ENCODE data around the gene RPUSD4. TPM values are rescaled to one million over a fixed set of nuclear protein-coding genes. Genes with fewer than 3 reads are reported as not detected.

RPUSD4 gene
- total and polyA plus RNA-seq, 10 of the 15 experiments (the other 5 are each of a cell fraction or from before 2014, with no cell fraction given): 24.5 to 47.6 (median 31.7) TPM

- TF ChIP-seq CUX1 (IDR thresholded peaks at IDR 0.05; ENCODE audit: insufficient replicate concordance, low read depth, low read length): no peak
- no peak for TF ChIP-seq EGR1 (IDR thresholded peaks at IDR 0.05; ENCODE audit: borderline replicate concordance in 1 of 2, low read depth in 2 of 2, low read length in 2 of 2)
Observed at GRCh38 chr11:126205359-126205758, 6.1 kb downstream of the RPUSD4 start (continued).

DNA sequence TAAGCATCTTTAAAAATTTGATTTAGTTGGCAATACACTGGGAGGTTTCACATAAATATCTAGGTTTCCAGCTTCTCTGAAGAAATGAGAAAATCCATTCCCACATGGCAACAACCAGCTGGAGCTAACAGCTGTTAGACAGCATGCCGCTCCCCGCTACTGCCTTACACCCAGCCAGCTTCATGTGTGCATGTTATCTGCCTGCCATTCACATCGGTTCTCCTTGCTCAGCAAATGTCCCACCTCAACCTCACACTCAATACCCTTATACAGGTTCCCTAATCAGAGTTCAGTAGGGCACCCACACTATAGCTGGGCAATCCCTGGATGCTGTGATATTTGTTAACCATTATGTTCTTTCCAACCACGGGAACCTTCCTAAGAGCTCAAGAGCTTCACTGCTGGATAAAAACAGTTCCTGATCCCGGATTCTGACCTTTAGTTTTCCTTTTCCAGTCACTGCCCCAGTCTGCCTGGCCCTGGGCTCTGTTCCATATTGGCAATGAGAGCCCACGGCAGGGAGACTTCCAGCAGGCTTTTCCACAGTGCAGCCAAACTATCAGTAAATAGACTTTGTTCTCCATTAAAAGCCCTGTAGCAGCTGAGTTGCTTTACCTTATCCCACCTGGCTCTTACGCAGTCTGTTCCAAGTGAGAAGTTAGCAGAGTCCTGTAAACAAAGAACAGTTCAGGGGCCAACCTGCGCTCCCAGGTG lies 8.6 kb downstream of the RPUSD4 start:
- no peak for ATAC-seq
- Histone ChIP-seq H3K4me2 (ENCODE audit: control insufficient read depth, insufficient read depth) (no peak overlapping the region), H3K9ac (ENCODE audit: control insufficient read depth, insufficient read depth, low read length) (no peak overlapping the region), H4K20me1 (ENCODE audit: control insufficient read depth, insufficient read depth) (no peaks in the 10 kb centered on the region), H3K4me3 (no peak overlapping the region), H3K27me3 (replicated peaks in 1 of 2; ENCODE audit: control insufficient read depth in 2 of 2, insufficient read depth in 2 of 2, low read length in 1 of 2) (no peaks in the 10 kb centered on the region), H3K27ac (ENCODE audit: control insufficient read depth, insufficient read depth) (no peak overlapping the region), H3K79me2 (ENCODE audit: control insufficient read depth, insufficient read depth, low read length) (no peaks in the 10 kb centered on the region), H3K36me3 (ENCODE audit: control insufficient read depth in 2 of 2, insufficient read depth in 2 of 2, low read length in 1 of 2) (peaks cover 21 to 23% of the 10 kb centered on the region in 2 experiments), H3K4me1 (ENCODE audit: control insufficient read depth, insufficient read depth, low read length) (no peaks in the 10 kb centered on the region), H3K9me3 (replicated peaks; ENCODE audit: control insufficient read depth, insufficient read depth, low read length) (no peaks in the 10 kb centered on the region; the same call in 2 of the 3 replicates), H2AFZ (ENCODE audit: control insufficient read depth, low read depth, low read length) (no peak overlapping the region)
- ChIA-PET CTCF (interaction anchor here (1.6 kb wide), 1 partner anchor 9 kb away, joined by 4 read pairs; no protein-coding TSS in a partner anchor), SMC1A (ENCODE audit: uncharacterized antibody, unreplicated experiment) (no interaction called here), RAD21 (ENCODE audit: unreplicated experiment) (interaction anchor here (0.6 kb wide), 1 partner anchor 9 kb away, joined by 3 read pairs; no protein-coding TSS in a partner anchor), POLR2A (no interaction called here)
- WGBS (ENCODE audit: insufficient coverage, insufficient replicate concordance, low lambda C conversion rate, missing lambda C conversion rate): 90% methylated on average over 8 of the region's 8 CpGs
- intact Hi-C loops (cut with micrococcal nuclease; ENCODE audit: unreplicated experiment): no loop called here
- TSS peak; percentile 14 for BruUV-seq (replicated peaks)
- no peak for FAIRE-seq
- no peak for DNase-seq (ENCODE audit: low read depth, low spot score)
- in situ Hi-C loops (cut with MboI): no loop called here
- TF ChIP-seq ZNF622 (IDR thresholded peaks at IDR 0.05): no peak
- no peak for TF ChIP-seq YY1 (IDR thresholded peaks at IDR 0.05; ENCODE audit: low read depth, low read length)
- TF ChIP-seq, protein P1, sequence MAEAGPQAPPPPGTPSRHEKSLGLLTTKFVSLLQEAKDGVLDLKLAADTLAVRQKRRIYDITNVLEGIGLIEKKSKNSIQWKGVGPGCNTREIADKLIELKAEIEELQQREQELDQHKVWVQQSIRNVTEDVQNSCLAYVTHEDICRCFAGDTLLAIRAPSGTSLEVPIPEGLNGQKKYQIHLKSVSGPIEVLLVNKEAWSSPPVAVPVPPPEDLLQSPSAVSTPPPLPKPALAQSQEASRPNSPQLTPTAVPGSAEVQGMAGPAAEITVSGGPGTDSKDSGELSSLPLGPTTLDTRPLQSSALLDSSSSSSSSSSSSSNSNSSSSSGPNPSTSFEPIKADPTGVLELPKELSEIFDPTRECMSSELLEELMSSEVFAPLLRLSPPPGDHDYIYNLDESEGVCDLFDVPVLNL (IDR thresholded peaks at IDR 0.05; ENCODE audit: low read depth, low read length): no peak
- no peak for TF ChIP-seq HSF1 (IDR thresholded peaks at IDR 0.05; ENCODE audit: low read depth, low read length)
- no peak for TF ChIP-seq SREBF1 (IDR thresholded peaks at IDR 0.05; ENCODE audit: low read length)
- no peak for TF ChIP-seq NKRF (conservative IDR thresholded peaks at IDR 0.05)
- TF ChIP-seq TAF1 (IDR thresholded peaks at IDR 0.05; ENCODE audit: borderline replicate concordance, low read depth, low read length): no peak
- no peak for TF ChIP-seq ZNF384 (IDR thresholded peaks at IDR 0.05; ENCODE audit: borderline replicate concordance, low read depth, low read length)
- TF ChIP-seq MXI1 (IDR thresholded peaks at IDR 0.05; ENCODE audit: low read depth, low read length): no peak

Measured in GM12878 (cell line).